ENCODE results near the gene EEPD1. TPM values are rescaled to one million over a fixed set of nuclear protein-coding genes. Genes with fewer than 3 reads are reported as not detected.

The EEPD1 gene
- total RNA-seq, 2 donors from 2014 or later = 4.0 to 6.8 TPM

GRCh38 chr7:36265680-36266079 is 112.6 kb downstream of the EEPD1 start:
- no peaks in the 10 kb centered on the region for H3K27me3 ChIP-seq
- no peaks in the 10 kb centered on the region for H3K9me3 ChIP-seq
- no peak for DNase-seq (ENCODE audit: low spot score)
- no peaks in the 10 kb centered on the region for H3K36me3 ChIP-seq
- peak overlapping the region in 1 of 2 donors; percentile 38 for H3K27ac ChIP-seq
- no peak for TF ChIP-seq CTCF (IDR thresholded peaks at IDR 0.05)
- no peak overlapping the region for H3K4me3 ChIP-seq
- peaks cover 0 to 40% of the 10 kb centered on the region in 2 donors for H3K4me1 ChIP-seq

DNA sequence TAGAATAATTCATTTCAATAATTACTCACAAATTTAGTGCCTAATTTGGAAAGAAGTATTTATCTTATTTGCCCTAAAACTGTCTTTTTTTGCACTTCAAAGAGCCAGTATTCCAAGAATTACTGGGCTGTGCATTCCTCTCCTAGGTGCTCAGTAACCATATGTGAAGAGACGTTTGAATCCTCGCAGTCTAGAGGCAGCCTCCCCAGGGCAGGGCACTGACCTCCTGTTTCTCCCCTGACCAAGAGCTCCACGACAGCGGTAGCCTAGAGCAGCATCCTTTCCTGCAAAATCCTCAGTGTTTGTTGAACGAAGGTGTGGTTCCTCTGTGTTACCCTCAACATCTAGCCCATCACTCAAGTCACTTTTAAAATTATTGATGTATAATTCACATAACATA is 113.1 kb downstream of the EEPD1 start:
- no peak overlapping the region for H3K4me3 ChIP-seq
- peaks cover 0 to 35% of the 10 kb centered on the region in 2 donors for H3K4me1 ChIP-seq
- no peak for DNase-seq (ENCODE audit: low spot score)
- H3K27ac ChIP-seq = no peak overlapping the region
- no peaks in the 10 kb centered on the region for H3K9me3 ChIP-seq
- TF ChIP-seq CTCF (IDR thresholded peaks at IDR 0.05) = no peak
- H3K27me3 ChIP-seq = no peaks in the 10 kb centered on the region
- H3K36me3 ChIP-seq = no peaks in the 10 kb centered on the region

GRCh38 chr7:36266683-36267082 is 113.6 kb downstream of the EEPD1 start:
- Histone ChIP-seq H3K36me3 (no peaks in the 10 kb centered on the region), H3K4me3 (no peak overlapping the region), H3K9me3 (no peaks in the 10 kb centered on the region), H3K4me1 (peaks cover 0 to 30% of the 10 kb centered on the region in 2 donors), H3K27me3 (no peaks in the 10 kb centered on the region), H3K27ac (no peak overlapping the region)
- TF ChIP-seq CTCF (IDR thresholded peaks at IDR 0.05) = no peak
- DNase-seq (ENCODE audit: low spot score) = no peak

GRCh38 chr7:36272211-36272566 is 119.1 kb downstream of the EEPD1 start:
- Histone ChIP-seq H3K4me3 (no peak overlapping the region), H3K4me1 (peaks cover 0 to 17% of the 10 kb centered on the region in 2 donors), H3K27me3 (no peaks in the 10 kb centered on the region), H3K36me3 (no peaks in the 10 kb centered on the region), H3K9me3 (no peaks in the 10 kb centered on the region), H3K27ac (no peak overlapping the region)
- no peak for DNase-seq (ENCODE audit: low spot score)
- TF ChIP-seq CTCF (IDR thresholded peaks at IDR 0.05) = no peak

DNA sequence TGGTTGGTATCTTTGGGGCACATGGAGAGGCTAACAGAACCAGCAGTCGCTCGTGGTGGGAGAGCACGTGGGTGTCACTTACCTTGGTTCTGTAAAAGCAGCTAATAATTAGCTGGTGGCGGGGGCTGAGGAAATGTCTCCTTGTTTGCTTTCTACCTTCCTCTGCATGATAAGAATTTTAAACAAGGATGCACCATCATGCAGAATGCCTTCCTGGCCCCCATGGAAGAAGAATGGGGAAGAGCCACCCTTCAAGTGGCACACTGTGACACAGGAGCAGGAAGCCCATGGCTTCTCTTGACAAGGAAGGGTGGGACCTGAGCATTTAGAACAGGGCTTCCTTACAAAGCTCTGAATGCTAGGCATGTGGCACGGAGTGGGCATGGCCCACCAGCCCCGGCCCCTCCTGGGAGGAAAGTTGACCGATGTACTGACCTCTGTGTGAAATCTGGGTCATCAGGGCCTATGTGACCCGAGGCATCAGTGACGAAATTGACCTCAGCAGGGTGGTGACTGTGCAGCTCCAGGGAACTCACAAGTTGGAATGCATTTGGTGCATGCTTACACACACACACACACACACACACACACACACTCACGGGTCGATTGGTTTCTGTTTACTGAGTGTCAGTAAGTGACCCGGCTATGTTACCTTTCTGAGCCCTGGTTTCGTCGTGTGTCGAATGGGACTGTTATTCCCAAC is 119.7 kb downstream of the EEPD1 start:
- H3K4me3 ChIP-seq = no peak overlapping the region
- no peaks in the 10 kb centered on the region for H3K27me3 ChIP-seq
- no peaks in the 10 kb centered on the region for H3K9me3 ChIP-seq
- DNase-seq (ENCODE audit: low spot score) = no peak
- no peak overlapping the region for H3K27ac ChIP-seq
- peaks cover 0 to 19% of the 10 kb centered on the region in 2 donors for H3K4me1 ChIP-seq
- no peak for TF ChIP-seq CTCF (IDR thresholded peaks at IDR 0.05)
- no peaks in the 10 kb centered on the region for H3K36me3 ChIP-seq

DNA sequence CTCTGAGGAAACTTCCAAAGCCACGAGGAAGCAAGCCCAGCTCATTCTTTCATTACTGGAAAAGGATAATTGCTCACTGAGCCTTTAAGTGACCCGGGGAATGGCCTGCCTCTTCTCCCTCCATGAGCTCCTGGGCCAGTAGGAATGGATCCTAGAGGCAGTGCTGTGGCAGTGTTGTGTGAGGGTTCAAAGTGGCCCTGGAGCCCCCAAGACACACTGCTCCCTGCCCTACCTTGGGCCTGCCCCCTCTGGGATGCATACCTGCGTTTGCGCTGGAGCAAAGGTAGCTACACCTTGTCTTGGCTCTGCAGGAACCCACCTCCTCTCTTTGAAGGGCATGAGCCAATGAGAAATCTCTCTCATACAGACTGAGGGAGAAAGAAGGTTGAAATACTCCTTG is 120.8 kb downstream of the EEPD1 start:
- no peaks in the 10 kb centered on the region for H3K9me3 ChIP-seq
- H3K4me1 ChIP-seq = peaks cover 0 to 22% of the 10 kb centered on the region in 2 donors
- H3K27ac ChIP-seq = peak overlapping the region in 1 of 2 donors; percentile 32
- no peak for TF ChIP-seq CTCF (IDR thresholded peaks at IDR 0.05)
- no peak for DNase-seq (ENCODE audit: low spot score)
- H3K27me3 ChIP-seq = no peaks in the 10 kb centered on the region
- no peak overlapping the region for H3K4me3 ChIP-seq
- H3K36me3 ChIP-seq = no peaks in the 10 kb centered on the region

Measured in right atrium auricular region (tissue), 2 donors.